ENCODE measurements around the gene SIK3.
"Not testable (repeated sequence)": the region's sequence is repeated elsewhere in the genome, so short reads cannot be mapped to it uniquely, and the experiment has no call there.

The SIK3 gene

GRCh38 chr11:116835042-116835772 is 263.0 kb downstream of the SIK3 start:
- peak in 1 of 3 experiments; percentile 54 for DNase-seq

- not testable (repeated sequence) for DNase-seq
These were observed 263.6 kb downstream of the SIK3 start for GRCh38 chr11:116834535-116835041.

GRCh38 chr11:116833816-116834534 is 264.3 kb downstream of the SIK3 start:
- no peak for DNase-seq

GRCh38 chr11:116833491-116833815 is 264.8 kb downstream of the SIK3 start:
- DNase-seq, result no peak

- DNase-seq, result no peak
These were observed 265.6 kb downstream of the SIK3 start for GRCh38 chr11:116832350-116833290.

GRCh38 chr11:116831790-116832349 is 266.4 kb downstream of the SIK3 start:
- no peak for DNase-seq

GRCh38 chr11:116830184-116830912 is 267.9 kb downstream of the SIK3 start:
- DNase-seq, result no peak

- DNase-seq, result no peak
These were observed 268.6 kb downstream of the SIK3 start, which contains the start of gene APOC3 for GRCh38 chr11:116829525-116830183. APOC3 (plus strand) TSS chr11:116829907; CDS start chr11:116830583, 676 bp downstream.

GRCh38 chr11:116828632-116829524 is 269.4 kb downstream of the SIK3 start:
- no peak for DNase-seq

GRCh38 chr11:116827461-116827860 is 270.8 kb downstream of the SIK3 start:
- DNase-seq, result no peak

GRCh38 chr11:116826751-116827431 is 271.3 kb downstream of the SIK3 start:
- no peak for DNase-seq

- no peak for DNase-seq
These were observed 272.1 kb downstream of the SIK3 start for GRCh38 chr11:116825854-116826750.

- DNase-seq, result no peak
These were observed 272.8 kb downstream of the SIK3 start for GRCh38 chr11:116825434-116825833.

GRCh38 chr11:116823031-116823843 is 275.0 kb downstream of the SIK3 start, which contains the start of gene APOA4:
APOA4 (minus strand) TSS chr11:116823304; CDS start chr11:116823191, 113 bp downstream.
- DNase-seq, result no peak

GRCh38 chr11:116822575-116822974 is 275.7 kb downstream of the SIK3 start:
- DNase-seq, result no peak

- no peak for DNase-seq
These were observed 276.9 kb downstream of the SIK3 start for GRCh38 chr11:116821050-116821918.

GRCh38 chr11:116819049-116819448 is 279.2 kb downstream of the SIK3 start:
- no peak for DNase-seq
